HG02973 (cell line): ENCODE results near the gene UPK3BL2.
"Not testable (repeated sequence)": the region's sequence is repeated elsewhere in the genome, so short reads cannot be mapped to it uniquely, and the experiment has no call there.

Experiments
- ATAC-seq: cut with Tn5 transposase; IDR thresholded peaks from one replicate; pipeline ENCODE4 v1.9.1; 2021; ENCODE audit warnings: moderate library complexity; ENCODE audit not compliant: unreplicated experiment

Gene UPK3BL2

GRCh38 chr7:102494473-102495149 is 48.9 kb downstream of the UPK3BL2 start:
- peak; percentile 59 for ATAC-seq

GRCh38 chr7:102494026-102494425 is 49.5 kb downstream of the UPK3BL2 start:
- not testable (repeated sequence) for ATAC-seq

GRCh38 chr7:102493220-102493935 is 50.1 kb downstream of the UPK3BL2 start:
- peak; percentile 24 for ATAC-seq

GRCh38 chr7:102490529-102491075 is 52.9 kb downstream of the UPK3BL2 start:
- peak; percentile 40 for ATAC-seq
